Mesothelial cell of epicardium (in vitro differentiated cells): ENCODE measurements around the gene MAGI2. TPM values are rescaled to one million over a fixed set of nuclear protein-coding genes. Genes with fewer than 3 reads are reported as not detected.

ENCODE experiments used
- DNase-seq, 2 experiments: peaks; one replicate each; pipeline ENCODE4 v3.0.0; 2021; ENCODE audit warnings: low spot score in 2 of 2; ENCODE audit not compliant: unreplicated experiment in 2 of 2
- H3K27ac Mint-ChIP-seq: 2 replicates; pipeline ENCODE4 v1.8.0; 2021; ENCODE audit warnings: mixed read lengths
- H3K27me3 Mint-ChIP-seq: 2 replicates; pipeline ENCODE4 v1.8.0; 2021; ENCODE audit warnings: low read depth, mixed read lengths
- H3K36me3 Mint-ChIP-seq: 2 replicates; pipeline ENCODE4 v1.8.0; 2021; ENCODE audit warnings: mixed read lengths
- H3K4me1 Mint-ChIP-seq: 2 replicates; pipeline ENCODE4 v1.8.0; 2021; ENCODE audit warnings: mixed read lengths
- H3K4me3 Mint-ChIP-seq: 2 replicates; pipeline ENCODE4 v1.8.0; 2021; ENCODE audit warnings: mild to moderate bottlenecking, moderate library complexity, mixed read lengths
- H3K9me3 Mint-ChIP-seq: 2 replicates; pipeline ENCODE4 v1.8.0; 2021; ENCODE audit warnings: mixed read lengths
- CTCF ChIP-seq: fragments of 200-600 bp; sonication (generic); IDR thresholded peaks from one replicate; pipeline ENCODE4 v1.5.0; 2021; ENCODE audit warnings: antibody characterized with exemption; ENCODE audit not compliant: unreplicated experiment
- total RNA-seq: library from RNA; stranded (reverse); gene quantifications from 3 replicates; pipeline ENCODE4 v1.2.1, GENCODE V29; 2021

MAGI2 gene
- total RNA-seq, 1 donor from 2014 or later, result 38.4 TPM

- Mint-ChIP-seq H3K36me3 (no peaks in the 10 kb centered on the region), H3K4me3 (no peak overlapping the region), H3K27ac (no peak overlapping the region), H3K4me1 (peaks cover 4% of the 10 kb centered on the region), H3K9me3 (peaks cover 10% of the 10 kb centered on the region), H3K27me3 (no peaks in the 10 kb centered on the region)
- no peak for TF ChIP-seq CTCF
- no peak for DNase-seq
These were observed 707.2 kb downstream of the MAGI2 start for GRCh38 chr7:78746301-78746700.

GRCh38 chr7:78742694-78743093 lies 710.8 kb downstream of the MAGI2 start:
- no peak overlapping the region for H3K4me3 Mint-ChIP-seq
- no peaks in the 10 kb centered on the region for H3K36me3 Mint-ChIP-seq
- H3K27ac Mint-ChIP-seq, result no peak overlapping the region
- peaks cover 9% of the 10 kb centered on the region for H3K4me1 Mint-ChIP-seq
- no peak for DNase-seq
- H3K27me3 Mint-ChIP-seq, result no peaks in the 10 kb centered on the region
- peaks cover 10% of the 10 kb centered on the region for H3K9me3 Mint-ChIP-seq
- no peak for TF ChIP-seq CTCF

GRCh38 chr7:78736548-78736947 lies 716.9 kb downstream of the MAGI2 start:
- TF ChIP-seq CTCF, result no peak
- DNase-seq, result no peak
- no peaks in the 10 kb centered on the region for H3K9me3 Mint-ChIP-seq

GRCh38 chr7:78734626-78735025 lies 718.8 kb downstream of the MAGI2 start:
- TF ChIP-seq CTCF, result no peak
- Mint-ChIP-seq H3K27ac (no peak overlapping the region), H3K4me1 (no peaks in the 10 kb centered on the region), H3K36me3 (no peaks in the 10 kb centered on the region), H3K4me3 (no peak overlapping the region), H3K9me3 (no peaks in the 10 kb centered on the region), H3K27me3 (no peaks in the 10 kb centered on the region)
- no peak for DNase-seq

More at GRCh38 chr7:78736548-78736947, 716.9 kb downstream of the MAGI2 start:
- peaks cover 7% of the 10 kb centered on the region for H3K4me1 Mint-ChIP-seq
- no peaks in the 10 kb centered on the region for H3K36me3 Mint-ChIP-seq
- no peak overlapping the region for H3K4me3 Mint-ChIP-seq
- H3K27me3 Mint-ChIP-seq, result no peaks in the 10 kb centered on the region
- no peak overlapping the region for H3K27ac Mint-ChIP-seq

- H3K27ac Mint-ChIP-seq, result no peak overlapping the region
- peaks cover 14% of the 10 kb centered on the region for H3K9me3 Mint-ChIP-seq
These were observed 733.4 kb downstream of the MAGI2 start for GRCh38 chr7:78720066-78720465.

More at GRCh38 chr7:78720066-78720465, 733.4 kb downstream of the MAGI2 start:
- H3K4me3 Mint-ChIP-seq, result no peak overlapping the region
- no peaks in the 10 kb centered on the region for H3K27me3 Mint-ChIP-seq
- peaks cover 7% of the 10 kb centered on the region for H3K36me3 Mint-ChIP-seq
- peaks cover 8% of the 10 kb centered on the region for H3K4me1 Mint-ChIP-seq
- DNase-seq, result no peak
- no peak for TF ChIP-seq CTCF
